HEK293 (cell line): Measurements from ENCODE around the gene STRIT1.

Experiments used
- CTCF ChIA-PET: fragments of 350-600 bp; formaldehyde crosslinking; extraction: SDS; loops from one replicate; lab custom pipeline; 2021; ENCODE audit warnings: antibody characterized with exemption; lab: Yijun Ruan, JAX
- POLR2A ChIA-PET: fragments of 300-600 bp; formaldehyde crosslinking; extraction: SDS; loops from one replicate; lab custom pipeline; 2020; ENCODE audit warnings: antibody characterized with exemption, inconsistent platforms; lab: Yijun Ruan, JAX
- H3K27ac ChIP-seq: fragments of 200-500 bp; sonication (Bioruptor generic); 2 replicates; pipeline ENCODE4 v1.5.1; 2014; ENCODE audit warnings: low read depth, low read length, control low read depth, inconsistent platforms; ENCODE audit errors: extremely low read depth
- H3K36me3 ChIP-seq, 2 experiments: fragments of 200-500 bp in 1 of 2; sonication (Bioruptor generic) in 1 of 2; 1 replicate in 1 of 2; 2 replicates in 1 of 2; pipeline ENCODE4 v1.5.1; 2014 to 2017; ENCODE audit warnings: inconsistent platforms in 2 of 2, low read length in 2 of 2; ENCODE audit not compliant: control insufficient read depth in 2 of 2, insufficient read depth in 1 of 2
- H3K4me1 ChIP-seq: fragments of 200-500 bp; sonication (Bioruptor generic); 2 replicates; pipeline ENCODE4 v1.5.1; 2014; ENCODE audit warnings: mild to moderate bottlenecking, low read length, inconsistent platforms; ENCODE audit not compliant: control insufficient read depth, insufficient read depth
- H3K4me3 ChIP-seq: 2 replicates; pipeline ENCODE4 v1.5.1; 2011; ENCODE audit warnings: low read depth, mild to moderate bottlenecking, control low read depth, low read length, moderate library complexity
- H3K9me3 ChIP-seq: fragments of 200-500 bp; sonication (Bioruptor generic); 2 replicates; pipeline ENCODE4 v1.5.1; 2014; ENCODE audit warnings: low read depth, low read length, inconsistent platforms; ENCODE audit not compliant: control insufficient read depth, insufficient read depth
- BCL11A ChIP-seq: fragments of 450-650 bp; formaldehyde crosslinking; IDR thresholded peaks from 2 replicates; pipeline ENCODE4 v1.5.1; 2016; ENCODE audit warnings: low read depth, missing biosample characterization, missing genetic modification characterization
- BCL11B ChIP-seq: fragments of 450-650 bp; formaldehyde crosslinking; IDR thresholded peaks from 2 replicates; pipeline ENCODE4 v1.5.1; 2016; ENCODE audit warnings: low read depth, missing biosample characterization, missing genetic modification characterization
- HIC1 ChIP-seq: fragments of 450-650 bp; formaldehyde crosslinking; IDR thresholded peaks from 2 replicates; pipeline ENCODE4 v1.5.1; 2016; ENCODE audit warnings: missing biosample characterization, missing genetic modification characterization
- KLF9 ChIP-seq: fragments of 450-650 bp; formaldehyde crosslinking; IDR thresholded peaks from 2 replicates; pipeline ENCODE4 v1.5.1; 2016; ENCODE audit warnings: missing biosample characterization, missing genetic modification characterization, low read depth
- OSR2 ChIP-seq: fragments of 450-650 bp; formaldehyde crosslinking; IDR thresholded peaks from 2 replicates; pipeline ENCODE4 v1.5.1; 2016; ENCODE audit warnings: missing biosample characterization, missing genetic modification characterization
- REST ChIP-seq: fragments of 450-650 bp; formaldehyde crosslinking; IDR thresholded peaks from 2 replicates; pipeline ENCODE4 v1.5.1; 2016; ENCODE audit warnings: missing biosample characterization, missing genetic modification characterization
- SCRT2 ChIP-seq: fragments of 450-650 bp; formaldehyde crosslinking; IDR thresholded peaks from 2 replicates; pipeline ENCODE4 v1.5.1; 2016; ENCODE audit warnings: missing biosample characterization, missing genetic modification characterization
- ZBTB17 ChIP-seq: fragments of 450-650 bp; formaldehyde crosslinking; IDR thresholded peaks from 2 replicates; pipeline ENCODE4 v1.5.1; 2016; ENCODE audit warnings: missing biosample characterization, missing genetic modification characterization
- ZBTB49 ChIP-seq: fragments of 450-650 bp; formaldehyde crosslinking; IDR thresholded peaks from 2 replicates; pipeline ENCODE4 v1.5.1; 2016; ENCODE audit warnings: missing biosample characterization, missing genetic modification characterization, low read depth
- ZFP69B ChIP-seq: fragments of 450-650 bp; formaldehyde crosslinking; IDR thresholded peaks from 2 replicates; pipeline ENCODE4 v1.5.1; 2016; ENCODE audit warnings: missing biosample characterization, missing genetic modification characterization
- ZNF112 ChIP-seq: fragments of 450-650 bp; formaldehyde crosslinking; IDR thresholded peaks from 2 replicates; pipeline ENCODE4 v1.5.0; 2017; ENCODE audit warnings: missing biosample characterization, missing genetic modification characterization
- ZNF121 ChIP-seq: fragments of 450-650 bp; formaldehyde crosslinking; IDR thresholded peaks from 2 replicates; pipeline ENCODE4 v1.5.1; 2016; ENCODE audit warnings: missing biosample characterization, missing genetic modification characterization
- ZNF366 ChIP-seq: fragments of 450-650 bp; formaldehyde crosslinking; conservative IDR thresholded peaks from 2 replicates; pipeline ENCODE4 v1.5.1; 2016; ENCODE audit warnings: missing biosample characterization, missing genetic modification characterization
- ZNF404 ChIP-seq: fragments of 450-650 bp; formaldehyde crosslinking; IDR thresholded peaks from 2 replicates; pipeline ENCODE4 v1.5.1; 2017; ENCODE audit warnings: missing biosample characterization, missing genetic modification characterization
- ZNF426 ChIP-seq: fragments of 450-650 bp; formaldehyde crosslinking; IDR thresholded peaks from 2 replicates; pipeline ENCODE4 v1.5.1; 2017; ENCODE audit warnings: missing biosample characterization, missing genetic modification characterization, mild to moderate bottlenecking, inconsistent platforms, moderate library complexity
- ZNF473 ChIP-seq: fragments of 450-650 bp; formaldehyde crosslinking; IDR thresholded peaks from 2 replicates; pipeline ENCODE4 v1.5.1; 2017; ENCODE audit warnings: missing biosample characterization, missing genetic modification characterization
- ZNF501 ChIP-seq: fragments of 450-650 bp; formaldehyde crosslinking; IDR thresholded peaks from 2 replicates; pipeline ENCODE4 v1.5.1; 2016; ENCODE audit warnings: missing biosample characterization, missing genetic modification characterization
- ZNF76 ChIP-seq: fragments of 450-650 bp; formaldehyde crosslinking; IDR thresholded peaks from 2 replicates; pipeline ENCODE4; 2016; ENCODE audit warnings: low read depth, missing biosample characterization, missing genetic modification characterization, borderline replicate concordance
- ZNF830 ChIP-seq: fragments of 450-650 bp; IDR thresholded peaks from 2 replicates; pipeline ENCODE4 v1.5.0; 2018; ENCODE audit warnings: missing biosample characterization, missing genetic modification characterization, low read depth, mild to moderate bottlenecking, moderate library complexity

The STRIT1 gene

GRCh38 chr3:155312781-155313180 lies 19.3 kb upstream of the STRIT1 start:
- H3K27ac ChIP-seq: no peak overlapping the region
- H3K4me1 ChIP-seq: no peaks in the 10 kb centered on the region
- POLR2A ChIA-PET: no interaction called here
- H3K9me3 ChIP-seq: no peaks in the 10 kb centered on the region
- no peak for TF ChIP-seq ZNF830 (tag by site-specific recombination)
- no peak for TF ChIP-seq SCRT2 (tag by site-specific recombination)
- TF ChIP-seq ZNF121 (tag by site-specific recombination): no peak
- TF ChIP-seq ZNF404 (tag by site-specific recombination): no peak
- no peak for TF ChIP-seq ZNF501 (tag by site-specific recombination)
- no peak for TF ChIP-seq BCL11A (tag by site-specific recombination)
- H3K36me3 ChIP-seq: no peaks in the 10 kb centered on the region
- CTCF ChIA-PET: no interaction called here
- no peak overlapping the region for H3K4me3 ChIP-seq

- H3K36me3 ChIP-seq: no peaks in the 10 kb centered on the region
- POLR2A ChIA-PET: no interaction called here
Observed at GRCh38 chr3:155309581-155309980, 16.1 kb upstream of the STRIT1 start.

GRCh38 chr3:155308831-155309230 lies 15.3 kb upstream of the STRIT1 start:
- Histone ChIP-seq H3K9me3 (no peaks in the 10 kb centered on the region), H3K36me3 (no peaks in the 10 kb centered on the region), H3K4me1 (no peaks in the 10 kb centered on the region), H3K4me3 (no peak overlapping the region), H3K27ac (no peak overlapping the region)
- ChIA-PET CTCF (interaction anchor here (0.6 to 0.9 kb wide), 2 partner anchors 51 to 354 kb away, joined by 3 to 4 read pairs; no protein-coding TSS in a partner anchor), POLR2A (no interaction called here)
- no peak for TF ChIP-seq REST
- TF ChIP-seq, all 188 proteins: peak for 0

More at GRCh38 chr3:155309581-155309980, 16.1 kb upstream of the STRIT1 start:
- TF ChIP-seq ZNF112 (tag by site-specific recombination) (no peak), ZBTB49 (tag by site-specific recombination) (no peak), HIC1 (tag by site-specific recombination) (no peak), OSR2 (tag by site-specific recombination) (no peak), ZNF366 (tag by site-specific recombination) (no peak), ZFP69B (no peak), KLF9 (no peak), ZNF473 (tag by site-specific recombination) (no peak), ZBTB17 (no peak), ZNF76 (tag by site-specific recombination) (no peak), ZNF426 (no peak), BCL11B (no peak)
- CTCF ChIA-PET: no interaction called here
- Histone ChIP-seq H3K4me1 (no peaks in the 10 kb centered on the region), H3K27ac (no peak overlapping the region), H3K9me3 (no peaks in the 10 kb centered on the region), H3K4me3 (no peak overlapping the region)
